ENCODE measurements around the gene GLIS1.

GLIS1 gene

DNA sequence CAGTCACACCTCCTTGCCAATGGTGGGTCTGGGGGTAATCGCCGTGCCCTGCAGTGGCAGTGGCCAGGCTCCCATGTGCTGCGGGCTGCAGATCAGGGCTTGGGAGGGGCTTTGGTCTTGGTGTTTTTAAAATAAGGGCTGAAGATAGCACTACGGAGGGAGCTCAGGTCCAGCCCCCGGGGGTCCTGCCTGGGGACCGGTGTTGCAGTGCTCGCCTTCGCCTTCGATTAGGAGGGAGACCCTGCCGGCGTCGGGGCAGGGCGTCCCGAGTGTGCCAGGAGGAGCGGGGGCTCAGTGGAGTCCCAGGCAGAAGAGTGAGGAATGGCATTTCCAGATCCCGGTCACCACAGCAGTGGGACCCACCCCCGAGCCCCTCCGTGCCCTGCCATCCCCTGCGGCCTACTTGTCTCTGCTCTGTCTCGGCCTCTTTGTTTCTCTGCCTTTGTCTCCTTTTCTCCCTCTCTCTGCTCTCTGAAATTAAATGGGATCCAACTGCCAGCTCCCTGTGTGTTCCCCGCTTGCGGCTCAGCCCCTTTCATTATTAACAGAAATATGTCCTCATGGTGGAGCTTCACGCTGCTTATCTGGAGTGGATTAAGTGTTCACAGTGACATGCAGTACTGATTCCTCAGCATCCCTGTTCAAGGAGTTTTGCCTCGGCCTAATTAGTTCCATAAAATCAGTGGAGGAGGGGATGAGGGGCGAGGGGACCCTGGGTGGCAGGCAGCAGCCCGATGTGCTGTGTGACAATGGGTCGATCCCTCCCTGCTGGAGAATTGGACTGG lies 235.3 kb downstream of the GLIS1 start:
- Histone ChIP-seq H3K9me3 (ENCODE audit: severe bottlenecking) (no peaks in the 10 kb centered on the region), H3K27me3 (ENCODE audit: insufficient read depth, poor library complexity, severe bottlenecking) (no peaks in the 10 kb centered on the region), H3K4me3 (ENCODE audit: severe bottlenecking) (no peak overlapping the region), H3K4me1 (ENCODE audit: insufficient read depth, poor library complexity, severe bottlenecking) (no peaks in the 10 kb centered on the region), H3K27ac (ENCODE audit: poor library complexity, severe bottlenecking) (no peak overlapping the region), H3K36me3 (ENCODE audit: low read depth) (no peaks in the 10 kb centered on the region)
- ATAC-seq (ENCODE audit: low read depth) (no peak), DNase-seq (ENCODE audit: low spot score) (no peak)
- TF ChIP-seq, protein P1, sequence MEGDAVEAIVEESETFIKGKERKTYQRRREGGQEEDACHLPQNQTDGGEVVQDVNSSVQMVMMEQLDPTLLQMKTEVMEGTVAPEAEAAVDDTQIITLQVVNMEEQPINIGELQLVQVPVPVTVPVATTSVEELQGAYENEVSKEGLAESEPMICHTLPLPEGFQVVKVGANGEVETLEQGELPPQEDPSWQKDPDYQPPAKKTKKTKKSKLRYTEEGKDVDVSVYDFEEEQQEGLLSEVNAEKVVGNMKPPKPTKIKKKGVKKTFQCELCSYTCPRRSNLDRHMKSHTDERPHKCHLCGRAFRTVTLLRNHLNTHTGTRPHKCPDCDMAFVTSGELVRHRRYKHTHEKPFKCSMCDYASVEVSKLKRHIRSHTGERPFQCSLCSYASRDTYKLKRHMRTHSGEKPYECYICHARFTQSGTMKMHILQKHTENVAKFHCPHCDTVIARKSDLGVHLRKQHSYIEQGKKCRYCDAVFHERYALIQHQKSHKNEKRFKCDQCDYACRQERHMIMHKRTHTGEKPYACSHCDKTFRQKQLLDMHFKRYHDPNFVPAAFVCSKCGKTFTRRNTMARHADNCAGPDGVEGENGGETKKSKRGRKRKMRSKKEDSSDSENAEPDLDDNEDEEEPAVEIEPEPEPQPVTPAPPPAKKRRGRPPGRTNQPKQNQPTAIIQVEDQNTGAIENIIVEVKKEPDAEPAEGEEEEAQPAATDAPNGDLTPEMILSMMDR (IDR thresholded peaks at IDR 0.05; ENCODE audit: poor library complexity, severe bottlenecking), result no peak

DNA sequence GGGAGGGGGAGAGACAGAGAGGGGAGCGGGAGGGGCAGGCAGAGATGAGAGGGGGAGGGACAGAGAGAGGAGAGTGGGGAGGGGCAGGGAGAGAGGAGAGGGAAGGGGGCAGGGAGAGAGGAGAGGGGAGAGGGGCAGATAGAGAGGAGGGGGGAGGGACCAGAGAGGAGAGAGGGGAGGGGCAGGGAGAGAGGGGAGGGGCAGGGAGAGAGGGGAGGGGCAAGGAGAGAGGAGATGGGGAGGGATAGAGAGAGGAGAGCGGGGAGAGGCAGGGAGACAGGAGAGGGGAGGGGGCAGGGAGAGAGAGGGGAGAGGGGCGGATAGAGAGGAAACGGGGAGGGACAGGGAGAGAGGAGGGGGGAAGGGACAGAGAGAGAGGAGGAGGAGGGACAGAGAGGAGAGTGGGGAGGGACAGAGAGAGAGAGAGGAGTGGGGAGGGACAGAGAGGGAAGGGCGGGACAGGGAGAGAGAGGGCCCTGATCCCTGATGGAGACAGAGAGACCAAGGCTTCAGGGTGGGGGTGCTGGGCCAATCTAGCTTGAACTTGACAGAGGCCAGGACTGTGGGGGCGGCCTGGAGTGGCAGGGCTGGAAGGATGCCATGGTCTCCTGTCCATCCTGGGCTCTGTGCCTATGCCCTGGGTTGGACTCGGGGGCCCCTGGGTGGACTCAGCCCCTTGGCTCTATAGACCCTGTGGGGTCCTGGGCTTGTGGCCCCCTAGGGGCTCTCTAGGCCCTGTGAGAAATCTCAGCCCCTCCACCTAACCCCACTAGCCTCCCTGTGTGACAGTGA lies 236.1 kb downstream of the GLIS1 start:
- H3K9me3 ChIP-seq (ENCODE audit: severe bottlenecking), result no peaks in the 10 kb centered on the region
- ATAC-seq (ENCODE audit: low read depth) (no peak), DNase-seq (ENCODE audit: low spot score) (no peak)
- H3K36me3 ChIP-seq (ENCODE audit: low read depth), result no peaks in the 10 kb centered on the region
- H3K27me3 ChIP-seq (ENCODE audit: insufficient read depth, poor library complexity, severe bottlenecking), result no peaks in the 10 kb centered on the region
- TF ChIP-seq, protein P1 (IDR thresholded peaks at IDR 0.05; ENCODE audit: poor library complexity, severe bottlenecking), result no peak
- no peak overlapping the region for H3K27ac ChIP-seq (ENCODE audit: poor library complexity, severe bottlenecking)
- H3K4me1 ChIP-seq (ENCODE audit: insufficient read depth, poor library complexity, severe bottlenecking), result no peaks in the 10 kb centered on the region
- no peak overlapping the region for H3K4me3 ChIP-seq (ENCODE audit: severe bottlenecking)

DNA sequence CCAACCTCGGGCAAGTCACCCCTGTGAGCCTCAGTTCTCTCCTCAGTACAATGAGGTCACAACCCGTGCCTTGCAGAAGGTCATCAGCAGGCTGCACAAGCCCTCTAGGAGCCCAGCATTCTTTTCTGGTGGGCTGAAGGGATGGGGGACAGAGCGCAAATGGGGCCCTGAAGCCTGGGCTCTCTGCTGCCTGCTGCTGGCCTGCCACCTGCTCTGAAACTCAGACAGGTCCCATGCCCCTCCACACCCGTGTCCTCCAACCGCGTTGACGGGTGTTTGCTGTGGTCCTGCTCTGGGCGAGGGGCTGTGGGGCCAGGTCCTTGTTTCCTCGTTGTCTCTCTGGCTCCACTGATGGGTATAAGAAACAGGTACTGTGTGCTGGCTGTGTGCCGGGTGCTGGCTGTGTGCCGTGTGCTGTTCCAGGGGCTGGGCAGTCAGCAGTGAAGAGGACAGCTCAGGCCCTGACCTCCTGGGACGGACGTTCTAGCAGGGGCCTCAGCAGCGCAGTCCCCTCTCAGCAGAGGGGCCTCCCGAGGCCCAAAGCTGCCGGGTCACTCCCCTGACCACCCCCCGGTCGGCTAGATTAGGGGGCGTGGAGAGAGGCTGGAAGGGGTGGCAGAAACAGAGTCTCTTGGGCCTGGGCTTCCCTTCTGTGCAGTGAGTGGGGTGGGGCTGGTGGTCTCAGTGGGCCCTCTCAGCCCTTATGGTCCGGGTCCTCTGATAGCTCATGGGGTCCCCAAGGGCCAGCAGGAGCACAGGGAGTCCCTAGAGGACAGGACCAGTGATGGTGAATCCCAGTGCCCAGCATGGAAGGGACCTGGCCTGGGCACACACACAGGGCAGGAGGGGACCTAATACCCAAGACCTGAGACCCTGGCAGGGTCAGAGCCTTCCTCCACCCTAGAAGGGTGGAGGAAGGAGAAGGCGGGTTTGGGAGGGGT lies 237.6 kb downstream of the GLIS1 start:
- 0 out of 3 replicates have a peak, but pooled peaks have one; percentile 12 for ATAC-seq (ENCODE audit: low read depth)
- Histone ChIP-seq H3K27me3 (ENCODE audit: insufficient read depth, poor library complexity, severe bottlenecking) (no peaks in the 10 kb centered on the region), H3K36me3 (ENCODE audit: low read depth) (no peaks in the 10 kb centered on the region), H3K27ac (ENCODE audit: poor library complexity, severe bottlenecking) (no peak overlapping the region), H3K9me3 (ENCODE audit: severe bottlenecking) (no peaks in the 10 kb centered on the region), H3K4me3 (ENCODE audit: severe bottlenecking) (no peak overlapping the region), H3K4me1 (ENCODE audit: insufficient read depth, poor library complexity, severe bottlenecking) (no peaks in the 10 kb centered on the region)
- TF ChIP-seq, protein P1 (IDR thresholded peaks at IDR 0.05; ENCODE audit: poor library complexity, severe bottlenecking), result no peak
- DNase-seq (ENCODE audit: low spot score), result no peak

DNA sequence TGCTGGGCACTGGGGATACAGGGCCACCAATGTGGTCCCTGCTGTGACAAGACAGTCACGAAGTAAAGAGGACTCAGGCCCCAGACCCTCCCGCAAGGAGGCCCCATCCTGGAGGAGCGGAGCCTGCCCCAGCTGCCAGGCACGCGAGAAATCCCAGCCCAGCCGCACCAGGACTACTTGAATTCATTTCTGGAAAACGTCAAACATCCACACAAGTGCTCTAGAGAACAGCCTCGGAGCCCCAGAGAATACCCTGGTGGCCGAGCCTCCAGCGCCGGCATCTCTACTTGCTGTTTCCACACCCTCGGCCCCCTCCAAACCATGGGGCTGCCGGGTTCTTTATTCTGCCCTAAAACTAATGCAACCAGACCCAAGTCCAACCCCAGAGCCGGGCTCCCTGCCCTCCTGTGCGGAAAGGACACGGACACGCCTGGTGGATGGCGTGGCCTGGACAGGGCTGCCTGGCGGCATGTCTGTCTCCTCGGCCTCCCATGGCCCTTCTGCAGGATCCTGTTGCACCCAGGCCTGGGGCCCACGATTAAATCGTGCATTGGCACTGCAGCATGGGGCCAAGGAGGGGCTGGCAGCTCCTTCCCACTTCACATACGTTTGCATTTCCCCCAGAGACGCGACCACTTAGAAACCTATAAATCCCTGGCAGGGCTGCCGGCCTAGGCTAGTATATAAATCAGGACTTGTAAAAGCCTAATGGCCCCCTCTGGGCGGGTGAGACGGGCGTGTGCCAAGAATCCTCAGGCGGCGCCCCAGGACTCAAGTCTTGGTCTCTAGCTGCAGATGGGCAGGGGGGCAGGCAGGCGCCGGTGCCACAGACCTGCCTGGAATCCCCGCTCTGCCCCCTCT lies 238.5 kb downstream of the GLIS1 start:
- Histone ChIP-seq H3K9me3 (ENCODE audit: severe bottlenecking) (no peaks in the 10 kb centered on the region), H3K4me3 (ENCODE audit: severe bottlenecking) (no peak overlapping the region), H3K36me3 (ENCODE audit: low read depth) (no peaks in the 10 kb centered on the region), H3K27me3 (ENCODE audit: insufficient read depth, poor library complexity, severe bottlenecking) (no peaks in the 10 kb centered on the region), H3K27ac (ENCODE audit: poor library complexity, severe bottlenecking) (no peak overlapping the region), H3K4me1 (ENCODE audit: insufficient read depth, poor library complexity, severe bottlenecking) (no peaks in the 10 kb centered on the region)
- TF ChIP-seq, protein P1 (IDR thresholded peaks at IDR 0.05; ENCODE audit: poor library complexity, severe bottlenecking), result no peak
- ATAC-seq (ENCODE audit: low read depth) (no peak), DNase-seq (ENCODE audit: low spot score) (no peak)

All from RWPE2 (cell line).